ENCODE measurements around the gene BPGM.

DNA sequence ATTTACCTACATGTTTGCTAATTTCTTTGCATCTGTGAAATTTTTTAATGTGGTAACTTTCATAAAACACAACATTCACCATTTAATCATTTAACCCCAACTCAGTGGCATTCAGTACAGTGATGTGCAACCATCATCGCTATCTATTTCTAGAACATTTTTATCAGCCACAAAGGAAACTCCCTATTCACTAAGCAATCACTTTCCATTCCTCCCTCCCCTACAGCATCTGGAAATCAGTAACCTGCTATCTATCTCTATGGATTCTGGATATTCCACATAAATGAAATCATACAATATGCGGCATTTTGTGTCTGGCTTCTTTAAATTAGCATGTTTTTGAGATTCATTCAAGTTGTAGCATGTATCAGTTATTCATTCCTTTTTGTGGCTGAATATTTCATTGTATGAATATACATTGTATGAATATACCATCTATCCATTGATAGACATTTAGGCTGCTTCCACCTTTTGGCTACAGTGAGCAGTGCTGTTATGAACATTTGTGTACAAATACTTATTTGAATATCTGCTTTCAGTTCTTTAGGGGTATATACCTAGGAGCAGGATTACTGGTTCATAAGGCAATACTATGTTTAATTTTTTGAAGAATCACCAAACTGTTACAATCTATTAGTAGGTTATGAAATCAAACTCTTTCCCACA is 19.4 kb upstream of the BPGM start:
- TF ChIP-seq POLR2AphosphoS5 (IDR thresholded peaks at IDR 0.05) (no peak), POLR2A (IDR thresholded peaks at IDR 0.05) (no peak)
